GM04503 (cell line): ENCODE measurements around the gene ATP6AP2.

Experiments used
- DNase-seq: peaks from one replicate; pipeline ENCODE4 v3.0.0-alpha.2; 2012; ENCODE audit warnings: low read depth

The ATP6AP2 gene

GRCh38 chrX:40644821-40645358, 64.1 kb downstream of the ATP6AP2 start:
- DNase-seq: peak; percentile 52

- no peak for DNase-seq
Observed at GRCh38 chrX:40646489-40647306, 65.9 kb downstream of the ATP6AP2 start.

- DNase-seq: peak; percentile 45
Observed at GRCh38 chrX:40647307-40648197, 66.8 kb downstream of the ATP6AP2 start, which contains the start of gene CXorf38. TSS of gene CXorf38 (minus strand) at chrX:40647561. CDS start at chrX:40647520, 41 bp downstream.

- no peak for DNase-seq
Observed at GRCh38 chrX:40651620-40652223, 71.0 kb downstream of the ATP6AP2 start.

- no peak for DNase-seq
Observed at GRCh38 chrX:40652664-40653063, 71.9 kb downstream of the ATP6AP2 start.

- DNase-seq: no peak
Observed at GRCh38 chrX:40653535-40653934, 72.8 kb downstream of the ATP6AP2 start.
